Measurements from ENCODE around the gene KLLN. TPM values are rescaled to one million over a fixed set of nuclear protein-coding genes. Genes with fewer than 3 reads are reported as not detected.
"Not testable (repeated sequence)": the region's sequence is repeated elsewhere in the genome, so short reads cannot be mapped to it uniquely, and the experiment has no call there.

The KLLN gene
- total and polyA plus RNA-seq, 7 donors: 0.14 to 0.92 (median 0.36) TPM

DNA sequence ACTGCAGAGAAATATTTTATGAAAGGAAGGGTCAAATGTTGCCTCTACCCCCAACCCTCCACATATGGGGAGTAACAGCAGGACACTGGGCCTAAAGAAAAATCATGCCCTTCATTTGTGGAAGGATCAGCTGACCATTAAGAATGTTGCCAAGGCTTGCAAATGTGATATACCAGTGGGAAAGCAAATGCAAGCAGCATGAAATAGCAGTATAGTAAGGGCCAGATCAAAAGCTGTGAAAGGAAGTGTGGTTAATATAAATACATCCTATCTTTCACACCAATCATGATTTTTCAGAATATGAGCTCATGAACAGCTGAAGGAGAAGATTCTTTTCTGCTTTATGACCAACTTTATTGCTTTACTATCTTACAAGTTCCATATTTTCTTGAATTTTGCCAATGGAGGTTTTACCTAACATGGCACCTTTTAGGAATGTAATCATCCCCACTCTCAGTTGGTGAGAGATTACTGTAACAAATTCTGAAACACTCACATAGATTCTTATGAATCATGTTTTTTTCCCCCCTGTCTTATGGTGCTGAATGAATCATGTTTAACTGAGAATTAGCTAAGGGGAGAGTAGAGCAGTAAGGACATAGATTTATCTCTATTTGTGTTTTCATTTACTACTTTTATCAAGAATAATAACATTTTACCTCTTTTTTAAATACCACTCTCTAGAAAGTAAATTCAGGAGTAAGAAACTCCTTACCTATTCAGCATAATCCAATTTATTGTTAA lies 33.2 kb downstream of the KLLN start:
- no peak for TF ChIP-seq POLR2A (IDR thresholded peaks at IDR 0.05)
- TF ChIP-seq, protein P1, sequence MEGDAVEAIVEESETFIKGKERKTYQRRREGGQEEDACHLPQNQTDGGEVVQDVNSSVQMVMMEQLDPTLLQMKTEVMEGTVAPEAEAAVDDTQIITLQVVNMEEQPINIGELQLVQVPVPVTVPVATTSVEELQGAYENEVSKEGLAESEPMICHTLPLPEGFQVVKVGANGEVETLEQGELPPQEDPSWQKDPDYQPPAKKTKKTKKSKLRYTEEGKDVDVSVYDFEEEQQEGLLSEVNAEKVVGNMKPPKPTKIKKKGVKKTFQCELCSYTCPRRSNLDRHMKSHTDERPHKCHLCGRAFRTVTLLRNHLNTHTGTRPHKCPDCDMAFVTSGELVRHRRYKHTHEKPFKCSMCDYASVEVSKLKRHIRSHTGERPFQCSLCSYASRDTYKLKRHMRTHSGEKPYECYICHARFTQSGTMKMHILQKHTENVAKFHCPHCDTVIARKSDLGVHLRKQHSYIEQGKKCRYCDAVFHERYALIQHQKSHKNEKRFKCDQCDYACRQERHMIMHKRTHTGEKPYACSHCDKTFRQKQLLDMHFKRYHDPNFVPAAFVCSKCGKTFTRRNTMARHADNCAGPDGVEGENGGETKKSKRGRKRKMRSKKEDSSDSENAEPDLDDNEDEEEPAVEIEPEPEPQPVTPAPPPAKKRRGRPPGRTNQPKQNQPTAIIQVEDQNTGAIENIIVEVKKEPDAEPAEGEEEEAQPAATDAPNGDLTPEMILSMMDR (IDR thresholded peaks at IDR 0.05): no peak
- TF ChIP-seq POLR2AphosphoS5 (IDR thresholded peaks at IDR 0.05): no peak
- TF ChIP-seq EP300 (IDR thresholded peaks at IDR 0.05): no peak
- Histone ChIP-seq H3K36me3 (no peaks in the 10 kb centered on the region), H3K27ac (no peak overlapping the region), H3K9me3 (no peaks in the 10 kb centered on the region), H3K4me1 (no peaks in the 10 kb centered on the region), H3K27me3 (no peaks in the 10 kb centered on the region), H3K4me3 (no peak overlapping the region)
- DNase-seq: no peak
- intact Hi-C loops (cut with DNase I): no loop called here

DNA sequence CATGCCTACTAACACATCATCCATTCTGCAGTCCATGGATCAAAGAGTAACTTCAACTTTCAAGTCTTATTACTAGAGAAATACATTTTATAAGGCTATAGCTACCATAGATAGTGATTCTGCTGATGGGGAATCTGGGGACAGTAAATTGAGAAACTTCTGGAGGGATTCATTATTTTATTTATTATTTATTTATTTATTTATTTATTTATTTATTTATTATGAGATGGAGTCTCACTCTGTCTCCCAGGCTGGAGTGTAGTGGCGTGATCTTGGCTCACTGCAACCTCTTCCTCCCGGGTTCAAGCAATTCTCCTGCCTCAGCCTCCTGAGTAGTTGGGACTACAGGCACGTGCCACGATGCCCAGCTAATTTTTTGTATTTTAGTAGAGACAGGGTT lies 34.3 kb downstream of the KLLN start:
- 93 to 95% methylated on average over 4 of the region's 4 CpGs for WGBS, 2 donors
- H3K36me3 ChIP-seq; H3K27ac ChIP-seq; intact Hi-C loops (cut with DNase I); H3K4me1 ChIP-seq; H3K4me3 ChIP-seq; H3K27me3 ChIP-seq; H3K9me3 ChIP-seq; DNase-seq: not testable (repeated sequence)

DNA sequence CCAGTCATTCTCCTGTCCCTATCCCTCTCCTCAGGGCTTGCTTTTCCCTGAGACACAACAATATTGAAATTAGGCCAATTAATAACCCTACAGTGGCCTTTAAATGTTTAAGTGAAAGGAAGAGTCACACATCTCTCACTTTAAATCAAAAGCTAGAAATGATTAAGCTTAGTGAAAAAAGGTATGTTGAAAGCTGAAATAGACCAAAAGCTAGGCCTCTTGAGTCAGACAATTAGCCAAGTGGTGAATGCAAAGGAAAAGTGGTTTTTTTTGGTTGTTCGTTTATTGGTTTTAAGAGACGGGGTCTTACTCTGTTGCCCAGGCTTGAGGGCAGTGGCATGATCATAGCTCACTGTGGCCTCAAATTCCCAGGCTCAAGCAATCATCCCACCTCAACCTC lies 35.7 kb downstream of the KLLN start:
- no peak for TF ChIP-seq EP300 (IDR thresholded peaks at IDR 0.05)
- TF ChIP-seq POLR2A (IDR thresholded peaks at IDR 0.05): no peak
- no peak for TF ChIP-seq POLR2AphosphoS5 (IDR thresholded peaks at IDR 0.05)
- TF ChIP-seq, protein P1 (IDR thresholded peaks at IDR 0.05): no peak
- H3K27me3 ChIP-seq: no peaks in the 10 kb centered on the region
- intact Hi-C loops (cut with DNase I): no loop called here
- WGBS, 2 donors: 87 to 96% methylated on average over 2 of the region's 2 CpGs
- no peaks in the 10 kb centered on the region for H3K4me1 ChIP-seq
- no peak overlapping the region for H3K4me3 ChIP-seq
- H3K9me3 ChIP-seq: no peaks in the 10 kb centered on the region
- no peak overlapping the region for H3K27ac ChIP-seq
- no peak for DNase-seq
- no peaks in the 10 kb centered on the region for H3K36me3 ChIP-seq

DNA sequence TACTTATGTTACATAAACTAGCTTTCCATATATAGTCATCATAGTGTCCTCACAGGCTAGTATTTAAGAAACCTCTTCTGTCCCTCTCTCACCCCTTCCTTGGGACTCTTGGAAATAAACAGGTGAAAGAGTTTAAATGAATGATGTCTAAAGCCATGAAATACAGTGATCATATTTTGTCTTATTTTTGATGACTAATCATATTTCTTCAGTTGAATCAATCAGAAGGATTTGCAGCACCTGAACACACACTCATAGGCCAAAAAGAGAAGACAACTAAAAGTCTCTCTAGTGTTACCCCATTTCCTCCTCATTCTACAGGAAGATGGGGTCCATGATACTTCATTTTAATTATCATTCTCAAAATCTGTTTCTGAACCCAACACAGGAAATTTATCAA lies 36.7 kb downstream of the KLLN start:
- no peak for DNase-seq
- no peaks in the 10 kb centered on the region for H3K9me3 ChIP-seq
- H3K27ac ChIP-seq: no peak overlapping the region
- no peaks in the 10 kb centered on the region for H3K36me3 ChIP-seq
- no peaks in the 10 kb centered on the region for H3K4me1 ChIP-seq
- H3K27me3 ChIP-seq: no peaks in the 10 kb centered on the region
- H3K4me3 ChIP-seq: no peak overlapping the region
- intact Hi-C loops (cut with DNase I): no loop called here
- TF ChIP-seq EP300 (IDR thresholded peaks at IDR 0.05) (no peak), POLR2AphosphoS5 (IDR thresholded peaks at IDR 0.05) (no peak), POLR2A (IDR thresholded peaks at IDR 0.05) (no peak)
- TF ChIP-seq, protein P1 (IDR thresholded peaks at IDR 0.05): no peak

DNA sequence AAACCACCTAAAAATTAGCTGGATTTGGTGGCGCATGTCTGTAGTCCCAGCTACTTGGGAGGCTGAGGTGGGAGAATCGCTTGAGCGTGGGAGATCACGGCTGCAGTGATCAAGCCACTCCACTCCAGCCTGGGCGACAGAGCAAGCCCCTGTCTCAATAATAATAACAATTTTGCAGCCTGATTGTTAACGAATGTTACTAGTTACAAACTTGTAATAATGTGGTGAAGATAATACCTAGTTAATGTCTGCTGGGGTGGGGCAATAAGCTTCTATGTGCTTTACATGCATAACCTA lies 44.1 kb downstream of the KLLN start:
- 87 to 93% methylated on average over 6 of the region's 6 CpGs for WGBS, 2 donors
- intact Hi-C loops (cut with DNase I): loop anchor here (2.0 kb wide), 1 partner anchor 44 kb away; the partner anchor contains the start of genes KLLN and PTEN
- TF ChIP-seq POLR2A (IDR thresholded peaks at IDR 0.05) (no peak), EP300 (IDR thresholded peaks at IDR 0.05) (no peak), POLR2AphosphoS5 (IDR thresholded peaks at IDR 0.05) (no peak)
- TF ChIP-seq, protein P1 (IDR thresholded peaks at IDR 0.05): no peak

More for the DNA sequence above, 44.1 kb downstream of the KLLN start:
- H3K27ac ChIP-seq: no peak overlapping the region
- no peaks in the 10 kb centered on the region for H3K36me3 ChIP-seq
- no peaks in the 10 kb centered on the region for H3K9me3 ChIP-seq
- H3K4me3 ChIP-seq: no peak overlapping the region
- H3K4me1 ChIP-seq: peaks cover 0 to 39% (median 22%) of the 10 kb centered on the region in 4 donors
- no peaks in the 10 kb centered on the region for H3K27me3 ChIP-seq
- DNase-seq: no peak
